C4-2B (cell line): ENCODE measurements around the gene CELF3.

Source experiments
- ZFX ChIP-seq: fragments of 450-650 bp; IDR thresholded peaks from 2 replicates; pipeline ENCODE4 v1.6.1; 2017
- TF ChIP-seq, protein P1 (sequence below): fragments of 450-650 bp; conservative IDR thresholded peaks from 2 replicates; pipeline ENCODE4 v1.5.1; 2017; ENCODE audit warnings: mild to moderate bottlenecking

DNA sequence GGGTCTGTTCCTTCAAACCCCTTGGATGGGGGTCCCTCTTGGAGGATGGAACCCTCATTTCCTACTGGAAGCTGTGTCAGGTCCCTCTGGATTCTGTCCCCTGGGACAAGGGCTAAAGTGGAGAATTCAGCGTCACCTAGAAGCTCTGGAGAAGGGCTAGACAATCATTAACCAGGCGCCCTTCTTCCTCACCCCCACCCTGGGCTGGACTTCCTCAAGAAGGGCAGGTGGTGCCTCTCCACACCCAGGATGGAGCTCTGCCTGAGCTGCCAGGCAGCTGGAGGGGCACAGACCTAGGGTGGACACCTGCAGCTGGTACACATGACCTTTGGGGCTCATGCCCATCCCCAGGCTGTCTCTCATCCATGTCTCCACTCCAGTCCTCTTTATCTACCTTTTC is 3.6 kb downstream of the CELF3 start:
- TF ChIP-seq, protein P1, sequence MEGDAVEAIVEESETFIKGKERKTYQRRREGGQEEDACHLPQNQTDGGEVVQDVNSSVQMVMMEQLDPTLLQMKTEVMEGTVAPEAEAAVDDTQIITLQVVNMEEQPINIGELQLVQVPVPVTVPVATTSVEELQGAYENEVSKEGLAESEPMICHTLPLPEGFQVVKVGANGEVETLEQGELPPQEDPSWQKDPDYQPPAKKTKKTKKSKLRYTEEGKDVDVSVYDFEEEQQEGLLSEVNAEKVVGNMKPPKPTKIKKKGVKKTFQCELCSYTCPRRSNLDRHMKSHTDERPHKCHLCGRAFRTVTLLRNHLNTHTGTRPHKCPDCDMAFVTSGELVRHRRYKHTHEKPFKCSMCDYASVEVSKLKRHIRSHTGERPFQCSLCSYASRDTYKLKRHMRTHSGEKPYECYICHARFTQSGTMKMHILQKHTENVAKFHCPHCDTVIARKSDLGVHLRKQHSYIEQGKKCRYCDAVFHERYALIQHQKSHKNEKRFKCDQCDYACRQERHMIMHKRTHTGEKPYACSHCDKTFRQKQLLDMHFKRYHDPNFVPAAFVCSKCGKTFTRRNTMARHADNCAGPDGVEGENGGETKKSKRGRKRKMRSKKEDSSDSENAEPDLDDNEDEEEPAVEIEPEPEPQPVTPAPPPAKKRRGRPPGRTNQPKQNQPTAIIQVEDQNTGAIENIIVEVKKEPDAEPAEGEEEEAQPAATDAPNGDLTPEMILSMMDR, result no peak
- no peak for TF ChIP-seq ZFX
